ENCODE results near the gene PPP6R3.

PPP6R3 gene

GRCh38 chr11:68525930-68526329 lies 65.4 kb downstream of the PPP6R3 start:
- in situ Hi-C loops (cut with MboI; ENCODE audit: low sequenced_read_pairs, unreplicated experiment), result no loop called here
- TF ChIP-seq, protein P1, sequence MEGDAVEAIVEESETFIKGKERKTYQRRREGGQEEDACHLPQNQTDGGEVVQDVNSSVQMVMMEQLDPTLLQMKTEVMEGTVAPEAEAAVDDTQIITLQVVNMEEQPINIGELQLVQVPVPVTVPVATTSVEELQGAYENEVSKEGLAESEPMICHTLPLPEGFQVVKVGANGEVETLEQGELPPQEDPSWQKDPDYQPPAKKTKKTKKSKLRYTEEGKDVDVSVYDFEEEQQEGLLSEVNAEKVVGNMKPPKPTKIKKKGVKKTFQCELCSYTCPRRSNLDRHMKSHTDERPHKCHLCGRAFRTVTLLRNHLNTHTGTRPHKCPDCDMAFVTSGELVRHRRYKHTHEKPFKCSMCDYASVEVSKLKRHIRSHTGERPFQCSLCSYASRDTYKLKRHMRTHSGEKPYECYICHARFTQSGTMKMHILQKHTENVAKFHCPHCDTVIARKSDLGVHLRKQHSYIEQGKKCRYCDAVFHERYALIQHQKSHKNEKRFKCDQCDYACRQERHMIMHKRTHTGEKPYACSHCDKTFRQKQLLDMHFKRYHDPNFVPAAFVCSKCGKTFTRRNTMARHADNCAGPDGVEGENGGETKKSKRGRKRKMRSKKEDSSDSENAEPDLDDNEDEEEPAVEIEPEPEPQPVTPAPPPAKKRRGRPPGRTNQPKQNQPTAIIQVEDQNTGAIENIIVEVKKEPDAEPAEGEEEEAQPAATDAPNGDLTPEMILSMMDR (IDR thresholded peaks at IDR 0.05; ENCODE audit: borderline replicate concordance, control extremely low read depth, extremely low read depth, insufficient read depth, missing control alignments), result no peak
- DNase-seq (ENCODE audit: low spot score), result no peak

GRCh38 chr11:68527585-68527984 lies 67.0 kb downstream of the PPP6R3 start:
- in situ Hi-C loops (cut with MboI; ENCODE audit: low sequenced_read_pairs, unreplicated experiment), result no loop called here
- no peak for DNase-seq (ENCODE audit: low spot score)
- TF ChIP-seq, protein P1 (IDR thresholded peaks at IDR 0.05; ENCODE audit: borderline replicate concordance, control extremely low read depth, extremely low read depth, insufficient read depth, missing control alignments), result no peak

DNA sequence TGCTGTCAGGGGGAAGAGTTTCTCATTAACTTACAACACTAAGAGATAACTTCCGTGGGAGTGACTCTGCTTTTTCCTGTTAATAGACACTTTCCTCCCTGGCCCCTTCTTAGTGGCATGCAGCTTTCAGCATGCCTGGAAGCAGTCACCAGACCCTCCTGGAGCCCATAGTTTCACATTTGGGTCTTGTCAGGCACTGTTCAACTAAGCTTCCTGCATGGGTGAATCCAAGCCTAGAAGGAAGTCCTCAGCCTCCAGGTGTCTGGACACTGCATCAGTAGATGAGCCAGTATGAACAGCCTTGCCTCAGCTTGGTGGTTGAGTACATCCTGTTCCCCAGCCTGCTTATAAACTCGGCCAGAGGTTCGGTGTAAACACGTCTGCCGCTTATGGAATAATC lies 68.1 kb downstream of the PPP6R3 start:
- no peak for DNase-seq (ENCODE audit: low spot score)
- in situ Hi-C loops (cut with MboI; ENCODE audit: low sequenced_read_pairs, unreplicated experiment), result no loop called here
- TF ChIP-seq, protein P1 (IDR thresholded peaks at IDR 0.05; ENCODE audit: borderline replicate concordance, control extremely low read depth, extremely low read depth, insufficient read depth, missing control alignments), result no peak

GRCh38 chr11:68531129-68531693 lies 70.7 kb downstream of the PPP6R3 start:
- no peak for DNase-seq (ENCODE audit: low spot score)
- TF ChIP-seq, protein P1 (IDR thresholded peaks at IDR 0.05; ENCODE audit: borderline replicate concordance, control extremely low read depth, extremely low read depth, insufficient read depth, missing control alignments), result no peak
- in situ Hi-C loops (cut with MboI; ENCODE audit: low sequenced_read_pairs, unreplicated experiment), result no loop called here

- in situ Hi-C loops (cut with MboI; ENCODE audit: low sequenced_read_pairs, unreplicated experiment), result no loop called here
- no peak for DNase-seq (ENCODE audit: low spot score)
- TF ChIP-seq, protein P1 (IDR thresholded peaks at IDR 0.05; ENCODE audit: borderline replicate concordance, control extremely low read depth, extremely low read depth, insufficient read depth, missing control alignments), result no peak
Measured at GRCh38 chr11:68532727-68533369, 72.3 kb downstream of the PPP6R3 start.

- TF ChIP-seq, protein P1 (IDR thresholded peaks at IDR 0.05; ENCODE audit: borderline replicate concordance, control extremely low read depth, extremely low read depth, insufficient read depth, missing control alignments), result no peak
- no peak for DNase-seq (ENCODE audit: low spot score)
Measured at GRCh38 chr11:68533945-68534344, 73.4 kb downstream of the PPP6R3 start.

More at GRCh38 chr11:68533945-68534344, 73.4 kb downstream of the PPP6R3 start:
- in situ Hi-C loops (cut with MboI; ENCODE audit: low sequenced_read_pairs, unreplicated experiment), result no loop called here
